Smooth muscle cell (in vitro differentiated cells): ENCODE results near the gene HSPG2. TPM values are rescaled to one million over a fixed set of nuclear protein-coding genes. Genes with fewer than 3 reads are reported as not detected.

Experiments
- DNase-seq: peaks from one replicate; lab custom pipeline; 2025; ENCODE audit not compliant: unreplicated experiment; lab: John Stamatoyannopoulos, UW
- H2AFZ ChIP-seq: fragments of 200-600 bp; sonication (generic); 2 replicates; pipeline ENCODE4 v1.6.0; 2016; ENCODE audit warnings: antibody characterized with exemption, low read depth, mild to moderate bottlenecking
- H3F3A ChIP-seq: fragments of 200-600 bp; sonication (generic); 2 replicates; pipeline ENCODE4 v1.6.0; 2017; ENCODE audit warnings: antibody characterized with exemption, low read depth
- H3K27ac ChIP-seq: fragments of 200-600 bp; sonication (generic); 2 replicates; pipeline ENCODE4 v1.5.1; 2016; ENCODE audit warnings: low read depth, mild to moderate bottlenecking
- H3K27me3 ChIP-seq: fragments of 200-600 bp; sonication (generic); 2 replicates; pipeline ENCODE4 v1.6.1; 2016; ENCODE audit warnings: low read depth, mild to moderate bottlenecking
- H3K36me3 ChIP-seq: fragments of 200-600 bp; sonication (generic); 2 replicates; pipeline ENCODE4 v1.5.1; 2016; ENCODE audit warnings: low read depth
- H3K4me1 ChIP-seq: fragments of 200-600 bp; sonication (generic); 2 replicates; pipeline ENCODE4 v1.5.1; 2016; ENCODE audit warnings: low read depth
- H3K4me2 ChIP-seq: fragments of 200-600 bp; sonication (generic); 2 replicates; pipeline ENCODE4 v1.6.0; 2016; ENCODE audit warnings: mild to moderate bottlenecking
- H3K4me3 ChIP-seq: fragments of 200-600 bp; sonication (generic); 2 replicates; pipeline ENCODE4 v1.5.1; 2016; ENCODE audit warnings: mild to moderate bottlenecking
- H3K79me2 ChIP-seq: fragments of 200-600 bp; sonication (generic); 2 replicates; pipeline ENCODE4 v1.6.0; 2016; ENCODE audit warnings: low read depth, mild to moderate bottlenecking
- H3K9ac ChIP-seq: fragments of 200-600 bp; sonication (generic); 2 replicates; pipeline ENCODE4 v1.6.0; 2016; ENCODE audit warnings: low read depth
- H3K9me3 ChIP-seq: fragments of 200-600 bp; sonication (generic); replicated peaks from 2 replicates; pipeline ENCODE4 v1.5.1; 2016; ENCODE audit warnings: low read depth
- H4K20me1 ChIP-seq: fragments of 200-600 bp; sonication (generic); 2 replicates; pipeline ENCODE4 v1.6.0; 2016; ENCODE audit warnings: low read depth
- CTCF ChIP-seq: fragments of 200-600 bp; sonication (generic); IDR thresholded peaks from 2 replicates; pipeline ENCODE4 v1.5.1; 2017; ENCODE audit warnings: borderline replicate concordance, mild to moderate bottlenecking, antibody characterized with exemption; ENCODE audit not compliant: insufficient read depth, poor library complexity, severe bottlenecking
- WGBS: methylation state at CpG from one replicate; pipeline ENCODE4 v1.1.7; 2016; ENCODE audit warnings: low lambda C conversion rate; 5-methylcytosine and 5-hydroxymethylcytosine counted together
- polyA plus RNA-seq: library from polyadenylated mRNA; unstranded; fragments of >200 nt; fragmentation: Nextera tagmentation; extraction: Ambion mirVana; gene quantifications from 2 replicates; pipeline ENCODE4 v1.2.1, GENCODE V29; 2016
- total RNA-seq: library from RNA; depleted of rRNA; stranded (reverse); fragments of >200 nt; gene quantifications from 2 replicates; pipeline ENCODE4 v1.2.3, GENCODE V29; 2014

The HSPG2 gene
- total and polyA plus RNA-seq, 2 experiments from 2014 or later: 40.7 to 46.7 TPM

- Histone ChIP-seq H3K79me2 (peaks cover 39% of the 10 kb centered on the region), H4K20me1 (peaks cover 19% of the 10 kb centered on the region), H3K4me1 (no peaks in the 10 kb centered on the region), H3K27ac (peak overlapping the region; percentile 100), H3F3A (no peaks in the 10 kb centered on the region), H3K27me3 (no peaks in the 10 kb centered on the region), H3K4me3 (peak overlapping the region; percentile 73), H3K9me3 (no peaks in the 10 kb centered on the region), H3K9ac (peak overlapping the region; percentile 99), H2AFZ (peak overlapping the region; percentile 24), H3K4me2 (peak overlapping the region; percentile 91), H3K36me3 (no peaks in the 10 kb centered on the region)
- DNase-seq: no peak
- 28% methylated on average over 32 of the region's 32 CpGs for WGBS
- TF ChIP-seq CTCF: no peak
Measured at GRCh38 chr1:21783679-21784603, 153.2 kb downstream of the HSPG2 start.

- peaks cover 28% of the 10 kb centered on the region for H4K20me1 ChIP-seq
- H3K27ac ChIP-seq: peak within 1 kb of the TSS; percentile 100
- WGBS: under 1% methylated on average over 74 of the region's 82 CpGs
- no peaks in the 10 kb centered on the region for H3K27me3 ChIP-seq
- H2AFZ ChIP-seq: peak within 1 kb of the TSS; percentile 83
- H3K4me3 ChIP-seq: peak within 1 kb of the TSS; percentile 73
- peak within 1 kb of the TSS; percentile 91 for H3K4me2 ChIP-seq
- no peaks in the 10 kb centered on the region for H3F3A ChIP-seq
- H3K9ac ChIP-seq: peak within 1 kb of the TSS; percentile 99
- H3K36me3 ChIP-seq: no peaks in the 10 kb centered on the region
- H3K4me1 ChIP-seq: no peaks in the 10 kb centered on the region
- H3K79me2 ChIP-seq: peaks cover 48% of the 10 kb centered on the region
- peak; percentile 2 for TF ChIP-seq CTCF
- DNase-seq: peak; percentile 86
- H3K9me3 ChIP-seq: no peaks in the 10 kb centered on the region
Measured at GRCh38 chr1:21782868-21783678, 154.0 kb downstream of the HSPG2 start, which contains the start of gene USP48. Gene USP48, minus strand, starts transcription at chr1:21783149. Its CDS starts 192 bp downstream, at chr1:21782957.

DNA sequence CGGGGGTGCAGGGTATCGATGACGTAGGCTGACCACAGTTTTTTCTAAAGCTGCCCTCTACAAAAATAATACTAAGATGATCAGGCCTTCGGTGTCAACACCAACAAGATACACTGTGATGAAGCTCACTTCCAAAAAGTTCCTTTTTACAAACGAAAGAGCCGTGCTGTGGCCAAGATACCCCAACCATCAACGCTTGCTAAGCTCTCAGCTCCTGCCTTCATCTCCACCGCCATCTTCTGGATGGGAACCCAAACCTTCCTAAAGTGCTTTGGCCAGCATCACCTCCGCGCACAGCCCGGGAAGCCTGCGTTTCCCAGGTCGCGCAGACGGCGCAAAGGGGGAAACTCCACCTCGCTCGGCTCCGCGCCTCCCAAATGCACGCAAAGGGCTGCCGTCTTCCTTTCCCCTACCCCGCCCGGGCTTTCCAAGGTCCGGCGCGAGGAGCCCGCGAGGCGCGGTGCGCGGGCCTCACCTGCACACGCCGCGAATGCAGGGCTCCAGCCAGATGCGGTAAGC, 154.7 kb downstream of the HSPG2 start:
- H3K27ac ChIP-seq: peak overlapping the region; percentile 100
- peak overlapping the region; percentile 73 for H3K4me3 ChIP-seq
- no peaks in the 10 kb centered on the region for H3F3A ChIP-seq
- TF ChIP-seq CTCF: peak; percentile 10
- no peaks in the 10 kb centered on the region for H3K36me3 ChIP-seq
- peak overlapping the region; percentile 83 for H2AFZ ChIP-seq
- WGBS: 1% methylated on average over 37 of the region's 37 CpGs
- H3K27me3 ChIP-seq: no peaks in the 10 kb centered on the region
- H3K4me1 ChIP-seq: no peaks in the 10 kb centered on the region
- H3K9me3 ChIP-seq: no peaks in the 10 kb centered on the region
- H3K4me2 ChIP-seq: peak overlapping the region; percentile 91
- H3K9ac ChIP-seq: peak overlapping the region; percentile 99
- H3K79me2 ChIP-seq: peaks cover 54% of the 10 kb centered on the region
- DNase-seq: peak; percentile 35
- H4K20me1 ChIP-seq: peaks cover 34% of the 10 kb centered on the region
